WTC11 (cell line): Measurements from ENCODE around the gene DOCK1.

Experiments used
- CREB1 ChIP-seq: sonication (generic); formaldehyde crosslinking; IDR thresholded peaks from 2 replicates; pipeline ENCODE4 v1.8.0; 2023; ENCODE audit warnings: mild to moderate bottlenecking, missing genetic modification reagents
- CTCF ChIP-seq: fragments of 200-600 bp; IDR thresholded peaks from 2 replicates; pipeline ENCODE4 v1.8.0; 2022; ENCODE audit warnings: antibody characterized with exemption
- E2F1 ChIP-seq: sonication (generic); formaldehyde crosslinking; IDR thresholded peaks from 2 replicates; pipeline ENCODE4 v1.8.0; 2022; ENCODE audit warnings: mild to moderate bottlenecking, missing genetic modification reagents
- PRDM15 ChIP-seq: sonication (generic); formaldehyde crosslinking; IDR thresholded peaks from 2 replicates; pipeline ENCODE4 v1.8.0; 2022; ENCODE audit warnings: missing genetic modification reagents
- STAT6 ChIP-seq: sonication (generic); formaldehyde crosslinking; conservative IDR thresholded peaks from 2 replicates; pipeline ENCODE4 v1.8.1; 2023; ENCODE audit warnings: mild to moderate bottlenecking, low read depth, missing genetic modification reagents, moderate library complexity
- ZNF317 ChIP-seq: sonication (generic); formaldehyde crosslinking; IDR thresholded peaks from 2 replicates; pipeline ENCODE4 v1.8.1; 2023; ENCODE audit warnings: low read depth, mild to moderate bottlenecking, moderate library complexity, missing genetic modification reagents, borderline replicate concordance
- TF ChIP-seq, protein P1 (sequence below): sonication (generic); formaldehyde crosslinking; IDR thresholded peaks from 2 replicates; pipeline ENCODE4 v1.8.1; 2022; ENCODE audit warnings: mild to moderate bottlenecking, moderate library complexity, missing genetic modification reagents
- TF ChIP-seq, protein P2 (sequence below): sonication (generic); formaldehyde crosslinking; IDR thresholded peaks from 2 replicates; pipeline ENCODE4 v1.8.0; 2022; ENCODE audit warnings: mild to moderate bottlenecking, missing genetic modification reagents

GRCh38 chr10:126944191-126944590, 39.0 kb downstream of the DOCK1 start:
- TF ChIP-seq CTCF (no peak), PRDM15 (no peak), ZNF317 (CRISPR knock-in tag) (no peak), E2F1 (CRISPR knock-in tag) (no peak), CREB1 (no peak), STAT6 (no peak)
- TF ChIP-seq, protein P1, sequence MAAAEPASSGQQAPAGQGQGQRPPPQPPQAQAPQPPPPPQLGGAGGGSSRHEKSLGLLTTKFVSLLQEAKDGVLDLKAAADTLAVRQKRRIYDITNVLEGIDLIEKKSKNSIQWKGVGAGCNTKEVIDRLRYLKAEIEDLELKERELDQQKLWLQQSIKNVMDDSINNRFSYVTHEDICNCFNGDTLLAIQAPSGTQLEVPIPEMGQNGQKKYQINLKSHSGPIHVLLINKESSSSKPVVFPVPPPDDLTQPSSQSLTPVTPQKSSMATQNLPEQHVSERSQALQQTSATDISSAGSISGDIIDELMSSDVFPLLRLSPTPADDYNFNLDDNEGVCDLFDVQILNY (CRISPR knock-in tag), result no peak
- TF ChIP-seq, protein P2, sequence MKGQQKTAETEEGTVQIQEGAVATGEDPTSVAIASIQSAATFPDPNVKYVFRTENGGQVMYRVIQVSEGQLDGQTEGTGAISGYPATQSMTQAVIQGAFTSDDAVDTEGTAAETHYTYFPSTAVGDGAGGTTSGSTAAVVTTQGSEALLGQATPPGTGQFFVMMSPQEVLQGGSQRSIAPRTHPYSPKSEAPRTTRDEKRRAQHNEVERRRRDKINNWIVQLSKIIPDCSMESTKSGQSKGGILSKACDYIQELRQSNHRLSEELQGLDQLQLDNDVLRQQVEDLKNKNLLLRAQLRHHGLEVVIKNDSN (CRISPR knock-in tag), result no peak
